ENCODE results near the gene RSBN1.
A peak's percentile ranks its signal among the peaks of the same experiment; 100 is the strongest.

RSBN1 gene

GRCh38 chr1:113812661-113813135 lies 422 bp upstream of the RSBN1 start:
- DNase-seq (ENCODE audit: low read depth in 3 of 3): no peak

DNA sequence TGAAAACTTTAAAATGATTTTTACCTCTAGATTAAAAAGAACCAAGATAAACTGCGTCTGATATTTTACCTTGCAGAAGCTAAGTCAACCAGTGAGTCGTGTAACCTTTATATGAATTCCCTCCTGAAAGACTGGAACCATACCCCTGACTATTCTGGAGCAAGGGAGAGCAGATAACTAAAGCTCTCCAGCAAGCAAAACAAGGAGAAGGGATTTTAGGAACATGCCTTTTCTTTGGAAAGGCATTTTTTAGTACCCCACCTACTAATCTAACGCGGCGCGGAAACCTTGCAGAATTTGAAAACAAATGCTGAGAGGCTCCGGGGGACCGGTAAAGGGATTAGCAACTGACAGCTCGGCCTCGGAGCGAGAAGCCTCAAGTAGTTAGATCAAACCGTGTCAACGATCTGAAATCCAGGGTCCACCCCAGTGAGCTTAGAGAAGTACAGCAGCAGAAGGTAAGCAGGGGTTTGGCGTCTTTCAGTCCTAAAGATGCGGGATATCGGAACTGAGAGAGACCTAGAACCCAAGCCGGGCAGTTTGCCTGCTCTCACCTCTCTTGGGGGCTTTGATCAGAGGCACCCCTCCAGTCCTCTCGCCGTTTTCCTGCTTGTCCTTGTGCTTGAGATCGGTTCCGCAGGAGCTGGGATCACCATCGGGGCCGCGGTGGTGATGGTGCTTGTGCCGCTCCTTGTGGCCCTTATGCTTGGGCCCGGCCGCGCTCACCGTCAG lies 954 bp downstream of the RSBN1 start:
- DNase-seq (ENCODE audit: low read depth in 3 of 3): peak in 1 of 3 experiments; percentile 12

GRCh38 chr1:113809670-113810602 lies 2.3 kb downstream of the RSBN1 start:
- no peak for DNase-seq (ENCODE audit: low read depth in 3 of 3)

- DNase-seq (ENCODE audit: low read depth in 3 of 3): no peak
Measured at GRCh38 chr1:113808450-113809195, 3.7 kb downstream of the RSBN1 start.

DNA sequence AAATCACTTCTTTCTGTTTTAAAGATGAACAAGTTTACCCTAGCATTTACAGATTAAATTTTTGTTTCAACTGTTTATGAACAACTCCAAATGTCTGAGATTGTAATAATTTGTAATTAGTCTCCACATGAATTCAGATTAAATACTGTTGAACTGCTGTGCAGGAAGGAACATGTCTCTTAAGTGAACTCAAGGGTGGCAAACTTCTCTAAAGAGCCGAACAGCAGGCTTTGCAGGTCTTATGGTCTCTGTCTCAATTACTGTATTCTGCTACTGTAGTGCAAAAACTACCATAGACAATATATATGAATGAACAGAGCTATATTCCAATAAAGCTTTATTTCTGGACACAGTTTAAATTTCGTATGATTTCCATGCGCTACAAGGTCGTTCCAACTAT lies 6.6 kb downstream of the RSBN1 start:
- DNase-seq (ENCODE audit: low read depth in 3 of 3): no peak

- DNase-seq (ENCODE audit: low read depth in 3 of 3): no peak
Measured at GRCh38 chr1:113805256-113805531, 7.1 kb downstream of the RSBN1 start.

GRCh38 chr1:113804421-113805255 lies 7.6 kb downstream of the RSBN1 start:
- no peak for DNase-seq (ENCODE audit: low read depth in 3 of 3)

DNA sequence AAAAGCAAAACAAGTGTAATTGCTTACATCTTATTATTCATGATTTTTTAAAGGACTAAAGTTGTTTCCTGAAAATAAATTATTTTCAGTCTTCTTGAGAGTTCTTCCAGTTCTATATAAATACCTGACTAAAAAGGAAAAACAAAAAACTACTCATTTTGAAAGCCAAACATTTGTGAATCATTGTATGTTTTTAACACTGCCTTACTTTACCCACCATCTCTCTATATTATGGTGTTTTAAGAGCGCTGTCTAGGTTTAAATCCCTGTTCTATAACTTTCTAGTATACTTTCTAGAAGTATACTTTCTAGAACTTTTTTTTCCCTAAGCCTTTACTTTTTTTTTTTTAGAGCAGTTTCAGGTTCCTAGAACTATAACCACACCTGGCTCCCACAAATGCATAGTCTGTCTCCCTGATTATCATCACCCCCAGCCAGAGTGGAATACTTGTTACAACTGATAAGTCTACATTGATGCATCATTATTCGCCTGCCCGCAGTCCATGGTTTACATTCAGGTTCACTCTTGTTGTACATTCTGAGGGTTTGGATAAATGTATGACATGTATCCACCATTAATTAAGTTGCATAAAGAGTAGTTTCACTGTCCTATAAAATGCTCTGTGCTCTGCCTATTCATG lies 9.8 kb downstream of the RSBN1 start:
- no peak for DNase-seq (ENCODE audit: low read depth in 3 of 3)

GRCh38 chr1:113800487-113800886 lies 11.8 kb downstream of the RSBN1 start:
- DNase-seq (ENCODE audit: low read depth in 3 of 3): no peak

- no peak for DNase-seq (ENCODE audit: low read depth in 3 of 3)
Measured at GRCh38 chr1:113797472-113797871, 14.8 kb downstream of the RSBN1 start.

- no peak for DNase-seq (ENCODE audit: low read depth in 3 of 3)
Measured at GRCh38 chr1:113793878-113794834, 18.1 kb downstream of the RSBN1 start.

DNA sequence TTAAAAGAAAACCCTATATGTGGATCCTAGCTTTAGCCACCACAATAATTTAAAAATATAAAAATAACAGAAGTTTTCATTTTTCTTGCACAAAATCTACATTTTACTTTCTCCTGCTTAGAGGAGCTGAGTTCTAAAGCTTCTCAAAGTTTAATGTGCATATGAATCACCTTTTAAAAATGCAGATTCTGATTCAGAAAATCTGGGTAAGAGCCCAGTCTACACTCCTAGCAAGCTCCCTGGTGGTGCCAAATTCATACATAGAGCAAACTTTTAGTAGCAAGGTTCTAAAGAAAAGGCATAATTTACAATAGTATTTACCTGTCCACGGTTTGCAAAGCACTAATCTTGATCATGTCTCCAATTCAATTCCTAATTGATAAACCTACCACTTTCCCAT lies 19.3 kb downstream of the RSBN1 start:
- DNase-seq (ENCODE audit: low read depth in 3 of 3): no peak

- DNase-seq (ENCODE audit: low read depth in 3 of 3): no peak
Measured at GRCh38 chr1:113792471-113792870, 19.8 kb downstream of the RSBN1 start.

GRCh38 chr1:113788802-113789201 lies 23.5 kb downstream of the RSBN1 start:
- DNase-seq (ENCODE audit: low read depth in 3 of 3): no peak

DNA sequence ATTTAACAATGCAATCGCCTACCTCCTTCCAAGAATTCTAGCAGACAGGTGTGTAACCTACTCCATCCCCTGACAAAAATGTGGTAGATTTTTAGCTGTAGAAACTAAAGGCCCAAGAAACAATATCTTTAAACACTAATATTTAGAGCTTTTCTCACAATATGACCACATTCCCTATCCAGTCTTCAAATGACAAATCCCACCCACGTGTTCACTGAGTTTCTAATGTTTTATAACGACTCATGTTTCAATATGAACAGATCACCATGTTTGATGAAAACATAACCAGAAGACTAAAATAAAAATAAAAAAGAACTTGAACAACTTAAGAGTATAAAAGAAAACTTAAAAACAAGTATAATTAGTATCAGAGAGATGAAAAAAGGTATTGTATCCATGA lies 24.6 kb downstream of the RSBN1 start:
- DNase-seq (ENCODE audit: low read depth in 3 of 3): no peak

- DNase-seq (ENCODE audit: low read depth in 3 of 3): no peak
Measured at GRCh38 chr1:113786069-113786468, 26.2 kb downstream of the RSBN1 start.

GRCh38 chr1:113784104-113784779 lies 28.0 kb downstream of the RSBN1 start:
- DNase-seq (ENCODE audit: low read depth in 3 of 3): peak in 1 of 3 experiments; percentile 9

DNA sequence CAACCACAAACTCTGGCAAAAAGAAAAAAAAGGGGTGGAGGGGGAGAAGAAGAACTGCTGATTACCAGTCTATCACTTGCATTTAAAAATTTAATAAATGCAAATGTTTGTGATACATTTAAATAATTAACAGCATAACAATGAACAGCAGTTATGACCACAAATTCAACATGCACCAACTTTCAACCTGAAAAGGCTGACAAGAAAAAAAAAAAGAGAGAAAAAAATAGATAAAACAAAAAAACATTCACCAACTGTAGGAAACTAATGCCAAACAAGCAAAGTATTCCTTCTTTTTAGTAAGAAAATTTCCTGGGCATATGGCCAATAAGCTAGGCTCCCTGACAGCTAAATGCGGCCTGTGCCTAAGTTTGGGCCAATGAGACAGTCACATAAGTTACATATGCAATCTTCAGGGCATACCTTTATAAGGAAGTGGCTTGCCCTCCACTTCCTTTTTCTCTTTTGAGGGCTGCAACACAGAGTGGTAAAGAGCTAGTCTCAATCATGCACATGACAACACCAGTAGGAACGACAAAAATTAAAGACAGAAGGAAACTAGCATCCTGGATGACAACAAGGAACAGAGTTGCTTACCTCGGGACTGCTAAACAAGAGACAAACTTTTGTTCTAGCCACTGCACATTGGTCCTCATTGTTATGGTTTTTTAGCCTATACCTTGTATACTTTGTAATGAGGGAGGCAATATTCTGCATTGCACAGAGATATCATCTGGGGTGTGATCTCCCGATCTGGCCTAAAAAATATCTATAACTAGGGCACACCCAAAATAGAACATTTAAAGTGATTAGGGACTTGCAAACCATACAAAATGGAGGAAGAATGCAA lies 28.8 kb downstream of the RSBN1 start:
- peak in 2 of 3 experiments; percentile 11 to 22 for DNase-seq (ENCODE audit: low read depth in 3 of 3)

Data from stimulated activated CD4-positive, alpha-beta T cell treated with anti-CD3 and anti-CD28 coated beads, TNF-alpha, amount 100 ng/mL, for 24 hours (primary cell).